GM12801 (cell line): Measurements from ENCODE around the gene SPDYE4.

Experiments used
- TF ChIP-seq, protein P1 (sequence below): IDR thresholded peaks from one replicate; pipeline ENCODE4 v1.5.1; 2011; ENCODE audit warnings: control low read depth; ENCODE audit not compliant: insufficient read length; ENCODE audit errors: extremely low read depth

Gene SPDYE4

DNA sequence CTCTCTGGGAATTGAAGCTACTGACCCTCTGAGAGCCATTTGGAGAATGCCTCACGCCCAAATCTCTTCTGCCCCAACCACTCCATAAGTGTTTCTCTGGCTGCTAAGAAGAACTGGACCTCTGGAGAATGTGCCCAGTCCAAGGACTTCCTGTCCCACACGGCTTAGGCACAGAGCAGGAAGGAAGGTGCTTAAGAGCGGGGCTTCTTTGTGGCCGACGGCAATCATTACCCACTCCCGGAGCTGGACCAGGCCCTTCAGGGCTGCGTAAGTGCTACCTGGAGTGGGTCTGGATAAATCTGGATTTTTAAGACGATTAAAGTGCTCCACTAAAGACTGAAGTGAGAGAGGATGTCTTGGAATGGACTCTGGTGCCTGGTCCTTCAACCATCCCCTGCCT is 15.5 kb downstream of the SPDYE4 start:
- TF ChIP-seq, protein P1, sequence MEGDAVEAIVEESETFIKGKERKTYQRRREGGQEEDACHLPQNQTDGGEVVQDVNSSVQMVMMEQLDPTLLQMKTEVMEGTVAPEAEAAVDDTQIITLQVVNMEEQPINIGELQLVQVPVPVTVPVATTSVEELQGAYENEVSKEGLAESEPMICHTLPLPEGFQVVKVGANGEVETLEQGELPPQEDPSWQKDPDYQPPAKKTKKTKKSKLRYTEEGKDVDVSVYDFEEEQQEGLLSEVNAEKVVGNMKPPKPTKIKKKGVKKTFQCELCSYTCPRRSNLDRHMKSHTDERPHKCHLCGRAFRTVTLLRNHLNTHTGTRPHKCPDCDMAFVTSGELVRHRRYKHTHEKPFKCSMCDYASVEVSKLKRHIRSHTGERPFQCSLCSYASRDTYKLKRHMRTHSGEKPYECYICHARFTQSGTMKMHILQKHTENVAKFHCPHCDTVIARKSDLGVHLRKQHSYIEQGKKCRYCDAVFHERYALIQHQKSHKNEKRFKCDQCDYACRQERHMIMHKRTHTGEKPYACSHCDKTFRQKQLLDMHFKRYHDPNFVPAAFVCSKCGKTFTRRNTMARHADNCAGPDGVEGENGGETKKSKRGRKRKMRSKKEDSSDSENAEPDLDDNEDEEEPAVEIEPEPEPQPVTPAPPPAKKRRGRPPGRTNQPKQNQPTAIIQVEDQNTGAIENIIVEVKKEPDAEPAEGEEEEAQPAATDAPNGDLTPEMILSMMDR = no peak

DNA sequence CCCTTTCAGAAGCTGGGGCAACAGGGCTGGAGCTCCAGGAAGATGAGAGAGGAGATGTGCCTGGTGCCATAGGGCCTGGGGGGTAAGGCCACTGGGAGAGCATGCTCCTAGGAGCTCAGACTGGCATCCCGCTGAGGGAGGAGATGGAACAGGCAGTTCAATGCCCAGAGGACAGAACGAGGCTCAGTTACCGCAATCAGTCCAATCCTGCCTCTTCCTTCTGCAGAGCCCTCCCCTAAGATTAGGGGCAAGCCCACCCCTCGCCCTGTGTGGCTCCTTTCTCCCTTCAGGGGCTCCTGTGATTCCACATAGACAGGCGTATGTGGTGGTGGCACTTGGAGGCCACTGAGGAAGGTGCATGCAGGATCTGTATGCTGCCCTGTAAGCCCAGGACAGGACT is 16.1 kb downstream of the SPDYE4 start:
- TF ChIP-seq, protein P1 = no peak

DNA sequence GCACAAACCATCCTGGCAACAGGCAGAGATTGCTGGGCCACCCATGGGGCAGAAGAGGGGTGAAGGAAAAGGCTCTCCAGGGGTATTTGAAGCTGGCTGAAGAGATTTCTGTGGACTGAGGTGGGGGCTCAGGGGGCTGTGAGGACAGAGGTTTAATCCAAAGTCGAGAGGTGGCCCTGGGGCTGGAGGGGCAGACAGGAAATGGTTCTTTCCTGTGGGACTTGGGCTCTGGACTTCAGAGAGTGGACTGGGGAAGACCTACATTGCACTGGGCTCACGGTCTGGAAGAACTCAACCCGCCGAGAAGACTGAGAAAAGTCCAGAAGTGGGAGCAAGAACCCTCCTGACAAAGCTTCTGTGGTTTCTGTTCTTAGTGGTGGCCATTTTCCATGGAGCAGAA is 16.6 kb downstream of the SPDYE4 start:
- TF ChIP-seq, protein P1 = no peak

DNA sequence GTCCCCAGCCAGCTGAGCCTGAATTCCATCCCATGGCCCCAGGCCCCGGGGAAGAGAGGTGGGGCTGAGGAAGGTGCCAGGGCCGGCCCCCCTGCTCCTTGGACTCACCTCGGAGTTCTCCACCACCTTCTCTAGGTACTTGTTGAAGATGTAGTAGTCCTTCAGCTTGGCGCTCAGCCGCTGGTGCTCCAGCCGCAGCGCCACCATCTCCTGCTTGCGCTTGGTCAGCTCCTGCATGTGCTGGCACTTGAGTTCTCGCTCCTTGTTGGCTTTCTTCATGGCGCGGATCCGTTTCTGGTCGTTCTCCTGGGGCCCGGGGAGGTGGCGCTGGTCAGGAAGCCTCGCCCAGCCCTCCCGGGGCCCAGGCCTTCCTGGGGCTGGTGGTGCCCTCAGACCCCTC is 17.0 kb downstream of the SPDYE4 start:
- TF ChIP-seq, protein P1 = no peak

DNA sequence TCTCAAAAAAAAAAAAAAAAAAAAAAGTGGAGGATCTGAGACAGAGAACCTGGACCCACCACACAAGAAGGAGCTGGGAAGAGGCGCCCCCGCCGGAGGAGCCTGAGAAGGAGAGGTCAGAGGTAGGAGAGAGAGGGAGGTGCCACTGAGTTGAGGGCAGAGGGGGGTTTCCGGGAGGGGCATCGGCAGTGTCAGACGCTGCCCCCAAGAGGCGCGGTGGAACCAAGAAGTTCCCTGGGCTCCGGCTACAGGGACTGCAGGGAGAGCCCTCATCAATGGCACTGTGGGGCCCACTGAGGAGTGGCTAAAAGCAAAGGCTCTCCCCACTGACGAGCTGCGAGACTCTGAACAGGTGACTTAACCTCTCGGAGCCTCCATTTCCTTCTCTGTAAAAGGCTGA is 17.9 kb downstream of the SPDYE4 start:
- TF ChIP-seq, protein P1 = no peak

DNA sequence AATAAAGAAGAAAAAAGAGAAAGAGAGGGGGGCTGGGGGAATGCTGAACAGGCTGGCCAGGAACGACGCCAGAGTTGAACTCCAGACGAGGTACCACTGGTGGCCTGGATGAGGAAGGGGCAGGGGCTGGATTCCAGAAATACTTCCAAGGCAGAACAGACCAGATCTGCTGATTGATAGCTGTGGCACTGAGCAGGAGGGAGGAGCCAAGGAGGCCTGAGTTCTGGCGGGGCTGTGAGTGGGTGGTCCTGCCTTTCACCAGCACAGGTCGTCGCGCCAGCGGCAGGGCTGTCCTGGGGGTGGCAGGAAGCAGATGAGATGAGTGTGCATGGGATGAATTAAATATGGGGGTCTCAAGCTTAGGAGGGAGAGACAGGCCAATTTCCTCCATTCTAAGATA is 19.2 kb downstream of the SPDYE4 start:
- TF ChIP-seq, protein P1 = no peak

DNA sequence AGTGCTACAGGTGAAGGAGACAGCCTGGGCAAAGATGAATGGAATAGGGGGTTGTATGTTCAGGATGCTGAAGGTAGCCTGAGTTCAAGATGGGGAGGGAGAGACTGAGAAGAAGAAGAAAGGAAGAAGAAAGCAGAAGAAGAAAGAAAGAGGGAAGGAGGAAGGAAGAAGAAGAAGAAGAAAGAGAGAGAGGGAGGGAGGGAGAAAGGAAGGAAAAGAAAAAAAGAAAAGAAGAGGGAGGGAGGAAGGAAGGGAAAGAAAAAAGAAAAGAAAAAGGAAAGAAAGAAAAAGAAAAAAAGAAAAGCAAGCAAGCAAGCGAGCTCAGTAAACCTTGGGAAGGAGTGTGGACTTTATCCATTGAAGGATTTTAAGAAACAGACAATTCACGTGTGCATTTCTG is 21.6 kb downstream of the SPDYE4 start:
- TF ChIP-seq, protein P1 = no peak

DNA sequence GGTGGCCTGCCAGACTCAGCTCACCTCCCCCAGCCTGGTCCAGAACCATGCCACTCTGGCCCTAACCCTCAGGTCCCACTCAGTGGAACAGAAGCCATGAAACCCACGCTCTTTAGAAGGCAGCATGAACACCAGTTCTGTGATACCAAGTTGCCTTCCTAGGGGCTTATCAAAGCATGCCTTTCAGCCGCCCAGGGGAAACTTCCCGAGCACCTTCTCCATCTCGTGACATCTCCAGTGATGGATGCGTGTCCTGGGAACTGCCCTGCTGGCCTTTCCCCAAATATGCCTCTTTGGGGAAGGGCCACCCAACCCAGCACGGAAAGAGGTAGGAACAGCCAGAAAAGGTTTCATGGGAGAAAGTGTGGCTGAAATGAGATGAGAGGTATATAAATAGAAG is 22.0 kb downstream of the SPDYE4 start:
- TF ChIP-seq, protein P1 = no peak
